IPS-18c (cell line): ENCODE data around the gene SDK2.

Experiments
- H3K4me3 ChIP-seq: 2 replicates; pipeline ENCODE4 v1.7.0; 2013; ENCODE audit warnings: low read depth, mild to moderate bottlenecking, low read length, moderate library complexity; ENCODE audit not compliant: insufficient read depth
- H3K9me3 ChIP-seq: one replicate; pipeline ENCODE4 v1.6.1; 2013; ENCODE audit warnings: mild to moderate bottlenecking, low read length, moderate library complexity; ENCODE audit not compliant: control insufficient read depth, insufficient read depth

SDK2 gene

DNA sequence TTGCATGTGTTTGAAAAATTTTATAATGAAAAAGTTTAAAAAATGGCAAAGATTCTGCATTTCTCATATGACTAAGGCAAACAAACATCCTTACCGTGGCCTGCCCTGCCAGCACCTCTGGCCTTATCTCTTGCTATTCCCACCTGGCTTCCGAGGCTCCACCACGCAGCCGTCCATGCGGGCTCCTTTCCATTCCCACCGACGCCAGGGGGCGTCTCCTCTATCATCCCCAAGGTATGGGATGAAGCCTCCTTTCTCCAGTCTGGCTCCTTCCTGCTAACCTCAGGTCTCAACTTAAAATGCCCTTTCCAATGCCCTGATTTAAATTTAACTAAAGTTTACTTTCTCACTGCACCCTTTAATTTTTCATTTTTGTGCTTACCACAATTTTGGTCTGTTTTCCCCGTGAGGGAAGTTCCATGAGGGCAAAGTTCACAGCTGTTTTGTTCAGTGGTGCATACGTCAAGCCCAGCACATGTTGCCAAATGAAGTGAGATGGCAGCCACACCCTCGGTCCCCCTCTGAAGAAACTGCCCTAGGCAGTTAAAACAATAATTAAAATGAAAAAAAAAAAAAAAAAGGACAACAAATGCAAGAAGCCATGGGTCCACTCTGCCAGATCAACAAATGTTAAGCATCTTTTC, 13.3 kb upstream of the SDK2 start:
- no peaks in the 10 kb centered on the region for H3K9me3 ChIP-seq
- H3K4me3 ChIP-seq = no peak overlapping the region

DNA sequence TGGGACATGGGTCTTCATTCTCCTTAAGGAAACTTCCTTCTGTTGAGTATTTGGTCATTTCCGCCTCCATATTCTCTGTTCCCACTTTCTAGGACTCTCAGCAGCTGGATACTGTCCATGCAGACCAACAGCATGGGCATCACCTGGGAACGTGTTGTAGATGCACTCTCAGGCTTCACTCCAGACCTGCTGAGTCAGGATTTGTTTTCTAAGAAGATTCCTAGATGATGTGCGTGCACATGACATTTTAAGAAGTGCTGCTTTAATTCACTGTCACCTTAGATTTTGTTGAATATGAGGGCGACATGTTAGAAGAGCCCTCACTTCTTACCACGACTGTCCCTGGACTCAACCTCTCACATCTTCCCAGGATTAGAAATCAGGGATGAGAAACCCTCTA, 10.0 kb upstream of the SDK2 start:
- H3K9me3 ChIP-seq = no peaks in the 10 kb centered on the region
- no peak overlapping the region for H3K4me3 ChIP-seq

GRCh38 chr17:73653810-73654209, 9.6 kb upstream of the SDK2 start:
- Histone ChIP-seq H3K4me3 (no peak overlapping the region), H3K9me3 (no peaks in the 10 kb centered on the region)

- Histone ChIP-seq H3K4me3 (no peak overlapping the region), H3K9me3 (no peaks in the 10 kb centered on the region)
Measured at GRCh38 chr17:73652886-73653480, 8.7 kb upstream of the SDK2 start.

DNA sequence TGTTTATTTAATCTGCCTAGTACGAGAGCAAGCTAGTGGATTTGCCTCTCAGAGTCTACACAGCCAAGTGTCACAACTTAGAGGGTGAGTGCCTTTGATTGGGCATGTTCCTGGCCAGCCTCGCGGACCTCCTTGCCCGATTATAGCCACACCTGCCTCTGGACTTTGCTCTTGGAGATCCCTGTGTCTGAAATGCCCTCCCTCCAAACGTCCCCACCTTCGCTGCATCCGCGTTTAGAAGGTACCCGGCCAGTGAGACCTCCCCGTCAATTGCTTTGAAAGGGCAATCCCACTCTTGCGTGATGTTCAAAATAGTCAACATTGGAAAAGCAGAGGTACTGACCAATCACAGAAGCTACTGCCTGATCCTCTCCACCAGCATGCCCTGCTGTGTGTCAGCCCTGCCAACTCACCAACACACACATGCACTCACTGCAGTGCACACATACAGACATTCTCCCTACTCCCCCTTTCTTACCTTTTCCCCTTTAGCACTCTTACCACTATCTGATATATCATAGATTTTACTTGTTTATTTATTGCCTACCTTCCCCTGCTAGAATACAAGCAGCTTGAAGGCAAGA, 6.5 kb upstream of the SDK2 start:
- Histone ChIP-seq H3K4me3 (no peak overlapping the region), H3K9me3 (no peaks in the 10 kb centered on the region)

GRCh38 chr17:73650140-73650539, 5.9 kb upstream of the SDK2 start:
- Histone ChIP-seq H3K4me3 (no peak overlapping the region), H3K9me3 (no peaks in the 10 kb centered on the region)

- no peaks in the 10 kb centered on the region for H3K9me3 ChIP-seq
Measured at GRCh38 chr17:73648974-73649373, 4.7 kb upstream of the SDK2 start.

GRCh38 chr17:73648543-73648820, 4.2 kb upstream of the SDK2 start:
- no peaks in the 10 kb centered on the region for H3K9me3 ChIP-seq
- no peak overlapping the region for H3K4me3 ChIP-seq

More at GRCh38 chr17:73648974-73649373, 4.7 kb upstream of the SDK2 start:
- H3K4me3 ChIP-seq = no peak overlapping the region

GRCh38 chr17:73647772-73648542, 3.7 kb upstream of the SDK2 start:
- no peaks in the 10 kb centered on the region for H3K9me3 ChIP-seq

GRCh38 chr17:73647301-73647695, 3.1 kb upstream of the SDK2 start:
- Histone ChIP-seq H3K4me3 (no peak overlapping the region), H3K9me3 (no peaks in the 10 kb centered on the region)

More at GRCh38 chr17:73647772-73648542, 3.7 kb upstream of the SDK2 start:
- H3K4me3 ChIP-seq = no peak overlapping the region

GRCh38 chr17:73646409-73647300, 2.4 kb upstream of the SDK2 start:
- Histone ChIP-seq H3K9me3 (no peaks in the 10 kb centered on the region), H3K4me3 (no peak overlapping the region)

GRCh38 chr17:73645050-73645871, 1.0 kb upstream of the SDK2 start:
- H3K9me3 ChIP-seq = no peaks in the 10 kb centered on the region
- H3K4me3 ChIP-seq = peak overlapping the region; percentile 79

DNA sequence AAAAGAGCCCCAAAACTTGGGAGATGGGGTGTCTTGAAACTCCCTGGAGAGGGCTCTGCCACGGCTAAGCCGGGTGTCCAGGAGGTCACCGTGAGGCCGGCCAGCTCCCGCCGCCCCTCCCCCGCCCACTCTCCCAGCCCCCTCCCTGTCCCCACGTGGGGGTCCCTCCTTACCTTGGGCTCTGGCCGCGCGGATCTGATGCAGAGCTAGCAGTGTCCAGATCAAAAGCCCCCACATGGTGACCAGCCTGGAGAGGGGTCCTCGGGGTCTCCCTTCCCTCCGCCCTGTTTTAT, 447 bp downstream of the SDK2 start:
- Histone ChIP-seq H3K4me3 (peak overlapping the region; percentile 79), H3K9me3 (no peaks in the 10 kb centered on the region)

DNA sequence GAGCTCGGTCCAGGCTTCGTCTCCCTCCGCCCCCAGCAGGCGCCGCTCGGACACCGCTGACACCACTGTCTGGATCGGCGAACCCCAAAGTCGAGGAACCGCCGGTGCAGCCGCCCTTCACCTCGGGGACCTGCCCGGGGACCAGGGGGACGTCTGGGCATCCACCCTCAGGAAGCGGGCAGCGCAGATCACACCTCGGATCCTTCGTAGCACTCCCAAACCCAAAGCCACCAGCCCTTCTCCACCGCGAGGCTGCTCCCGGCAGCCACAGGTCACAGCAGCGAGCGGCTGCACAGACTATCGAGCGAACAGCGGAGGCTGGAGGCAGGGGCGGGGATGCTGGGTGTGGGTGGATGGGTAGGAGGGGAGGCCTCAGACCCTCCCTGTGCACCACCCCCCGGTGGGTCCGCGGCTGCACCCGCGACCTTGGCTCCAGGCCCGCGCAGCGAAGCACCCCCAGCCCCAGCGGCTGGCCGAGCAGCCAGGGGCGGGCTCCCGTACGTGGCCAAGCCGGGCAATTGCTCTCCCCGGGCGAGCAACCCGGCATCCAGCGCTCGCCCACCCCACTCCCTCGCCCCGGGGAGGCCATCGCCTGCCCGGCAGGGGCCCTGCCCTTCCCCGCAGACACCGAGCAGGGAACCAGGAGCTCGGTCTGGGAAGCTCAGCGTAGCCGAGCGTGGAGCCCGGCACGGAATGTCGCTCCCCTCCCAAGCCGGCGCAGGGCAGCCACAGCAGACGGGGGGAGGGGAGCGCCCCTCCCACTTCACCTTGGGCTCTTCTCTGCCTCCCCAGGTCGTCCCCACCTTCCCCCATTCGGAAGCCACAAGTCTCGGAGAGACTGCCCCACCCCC, 1.0 kb downstream of the SDK2 start:
- H3K4me3 ChIP-seq = peak overlapping the region; percentile 79
- H3K9me3 ChIP-seq = no peaks in the 10 kb centered on the region

DNA sequence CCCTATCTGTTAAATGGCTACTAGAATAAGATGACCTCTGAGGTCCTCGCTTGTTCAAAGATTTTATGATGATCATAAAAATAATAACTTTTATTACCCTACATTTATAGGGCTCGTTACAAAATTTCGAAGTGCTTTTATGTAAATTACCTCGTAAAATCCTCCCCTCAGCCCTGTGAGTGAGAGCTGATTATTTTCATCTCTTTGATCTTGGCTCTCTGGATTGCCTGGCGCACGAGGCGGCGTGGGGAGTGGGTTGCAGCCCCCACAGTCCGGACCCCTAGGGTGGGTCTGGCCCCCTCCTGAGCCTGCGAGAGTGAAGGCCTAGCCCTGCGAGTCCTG, 1.6 kb downstream of the SDK2 start:
- Histone ChIP-seq H3K4me3 (peak overlapping the region; percentile 79), H3K9me3 (no peaks in the 10 kb centered on the region)
